Measurements from ENCODE around the gene A2ML1. TPM values are rescaled to one million over a fixed set of nuclear protein-coding genes. Genes with fewer than 3 reads are reported as not detected.

The A2ML1 gene
- total RNA-seq, 1 donor from 2014 or later: 3.1 TPM

DNA sequence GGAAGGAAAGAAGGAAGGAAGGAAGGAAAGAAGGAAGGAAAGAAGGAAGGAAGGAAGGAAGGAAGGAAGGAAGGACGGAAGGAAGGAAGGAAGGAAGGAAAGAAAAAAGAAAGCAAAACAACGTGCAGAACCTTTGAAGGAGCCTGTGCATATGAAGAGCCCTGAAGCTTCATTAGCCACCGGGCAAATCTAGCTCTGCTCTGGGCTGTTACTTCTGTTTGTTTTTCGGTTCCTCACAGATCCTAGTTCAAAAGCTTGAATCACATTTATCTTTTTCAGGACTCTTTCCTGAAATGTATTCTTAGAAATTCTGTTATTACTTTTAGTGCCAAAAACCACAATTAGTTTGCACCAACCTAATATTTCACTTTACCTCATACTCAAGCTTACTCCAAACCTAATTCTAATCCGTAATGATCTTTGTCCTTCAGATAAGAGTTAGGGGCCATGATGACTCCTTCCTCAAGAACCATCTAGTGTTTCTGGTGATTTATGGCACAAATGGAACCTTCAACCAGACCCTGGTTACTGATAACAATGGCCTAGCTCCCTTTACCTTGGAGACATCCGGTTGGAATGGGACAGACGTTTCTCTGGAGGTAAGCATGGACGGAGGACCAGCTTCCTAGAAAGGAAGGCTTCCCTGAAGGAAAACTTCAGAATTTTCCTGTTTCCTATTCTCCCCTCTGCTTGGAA, 18.7 kb downstream of the A2ML1 start:
- TF ChIP-seq, protein P1, sequence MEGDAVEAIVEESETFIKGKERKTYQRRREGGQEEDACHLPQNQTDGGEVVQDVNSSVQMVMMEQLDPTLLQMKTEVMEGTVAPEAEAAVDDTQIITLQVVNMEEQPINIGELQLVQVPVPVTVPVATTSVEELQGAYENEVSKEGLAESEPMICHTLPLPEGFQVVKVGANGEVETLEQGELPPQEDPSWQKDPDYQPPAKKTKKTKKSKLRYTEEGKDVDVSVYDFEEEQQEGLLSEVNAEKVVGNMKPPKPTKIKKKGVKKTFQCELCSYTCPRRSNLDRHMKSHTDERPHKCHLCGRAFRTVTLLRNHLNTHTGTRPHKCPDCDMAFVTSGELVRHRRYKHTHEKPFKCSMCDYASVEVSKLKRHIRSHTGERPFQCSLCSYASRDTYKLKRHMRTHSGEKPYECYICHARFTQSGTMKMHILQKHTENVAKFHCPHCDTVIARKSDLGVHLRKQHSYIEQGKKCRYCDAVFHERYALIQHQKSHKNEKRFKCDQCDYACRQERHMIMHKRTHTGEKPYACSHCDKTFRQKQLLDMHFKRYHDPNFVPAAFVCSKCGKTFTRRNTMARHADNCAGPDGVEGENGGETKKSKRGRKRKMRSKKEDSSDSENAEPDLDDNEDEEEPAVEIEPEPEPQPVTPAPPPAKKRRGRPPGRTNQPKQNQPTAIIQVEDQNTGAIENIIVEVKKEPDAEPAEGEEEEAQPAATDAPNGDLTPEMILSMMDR (IDR thresholded peaks at IDR 0.05; ENCODE audit: insufficient read depth, low read length, poor library complexity, severe bottlenecking): no peak
- Histone ChIP-seq H3K36me3 (ENCODE audit: control insufficient read depth, insufficient read depth, low read length) (no peaks in the 10 kb centered on the region), H3K4me3 (ENCODE audit: low read depth, low read length) (no peak overlapping the region), H3K27me3 (ENCODE audit: control insufficient read depth, insufficient read depth, low read length) (no peaks in the 10 kb centered on the region)
- DNase-seq (ENCODE audit: low read depth): no peak

DNA sequence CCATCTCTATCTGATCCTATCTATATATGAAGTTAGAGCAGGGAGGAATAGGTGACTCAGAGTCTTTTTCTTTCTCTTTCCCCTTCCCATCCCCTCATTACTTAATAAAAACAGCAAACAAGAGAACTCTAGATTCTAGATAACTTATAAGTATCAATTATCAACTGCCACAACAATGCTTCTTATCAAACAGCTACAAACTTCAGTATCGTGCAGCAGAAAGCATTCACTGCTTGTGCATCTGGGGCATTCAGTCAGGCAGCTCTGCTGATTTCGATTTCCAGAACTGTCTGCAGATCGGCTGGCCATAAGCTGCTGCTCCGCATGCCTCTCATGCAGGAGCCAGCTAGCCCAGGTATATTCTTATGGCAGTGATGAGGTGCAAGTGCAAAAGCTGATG, 19.4 kb downstream of the A2ML1 start:
- DNase-seq (ENCODE audit: low read depth): no peak
- Histone ChIP-seq H3K27me3 (ENCODE audit: control insufficient read depth, insufficient read depth, low read length) (no peaks in the 10 kb centered on the region), H3K4me3 (ENCODE audit: low read depth, low read length) (no peak overlapping the region), H3K36me3 (ENCODE audit: control insufficient read depth, insufficient read depth, low read length) (no peaks in the 10 kb centered on the region)
- TF ChIP-seq, protein P1 (IDR thresholded peaks at IDR 0.05; ENCODE audit: insufficient read depth, low read length, poor library complexity, severe bottlenecking): no peak

DNA sequence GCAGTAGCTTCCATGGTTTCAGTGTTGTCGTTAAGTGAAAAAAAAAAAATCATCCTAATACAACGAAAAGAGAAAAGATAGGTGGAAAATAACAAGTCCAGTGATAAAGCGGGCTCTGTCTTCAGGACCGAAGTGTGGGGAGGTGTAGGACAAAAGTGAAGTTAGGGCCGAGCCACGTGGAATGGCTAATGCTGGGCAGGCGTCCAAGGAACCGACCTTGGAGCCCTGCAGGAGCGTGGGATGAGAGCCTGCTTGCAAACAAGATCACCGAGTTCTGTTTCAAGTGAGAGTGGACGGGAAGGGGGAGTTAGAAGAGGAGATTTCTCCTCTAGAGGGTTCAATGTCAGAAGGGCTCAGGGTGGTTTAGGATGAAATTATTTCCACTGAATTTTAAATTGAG, 22.2 kb downstream of the A2ML1 start:
- Histone ChIP-seq H3K36me3 (ENCODE audit: control insufficient read depth, insufficient read depth, low read length) (no peaks in the 10 kb centered on the region), H3K4me3 (ENCODE audit: low read depth, low read length) (no peak overlapping the region), H3K27me3 (ENCODE audit: control insufficient read depth, insufficient read depth, low read length) (no peaks in the 10 kb centered on the region)
- no peak for DNase-seq (ENCODE audit: low read depth)
- TF ChIP-seq, protein P1 (IDR thresholded peaks at IDR 0.05; ENCODE audit: insufficient read depth, low read length, poor library complexity, severe bottlenecking): no peak

DNA sequence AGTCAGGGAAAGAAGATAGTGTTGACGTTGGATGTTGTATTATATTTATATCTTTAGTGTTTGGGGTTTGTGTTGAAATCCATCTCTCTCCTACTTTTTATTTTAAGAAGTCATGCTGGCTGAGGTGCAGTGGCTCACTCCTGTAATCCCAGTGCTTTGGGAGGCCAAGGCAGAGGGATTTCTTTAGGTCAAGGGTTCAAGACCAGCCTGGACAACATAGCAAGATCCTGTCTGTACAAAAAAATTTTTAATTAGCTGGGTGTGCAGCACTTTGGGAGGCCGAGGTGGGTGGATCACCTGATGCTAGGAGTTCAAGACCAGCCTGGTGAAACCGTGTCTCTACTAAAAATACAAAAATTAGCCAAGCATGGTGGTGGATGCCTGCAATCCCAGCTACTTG, 23.9 kb downstream of the A2ML1 start:
- Histone ChIP-seq H3K27me3 (ENCODE audit: control insufficient read depth, insufficient read depth, low read length) (no peaks in the 10 kb centered on the region), H3K4me3 (ENCODE audit: low read depth, low read length) (no peak overlapping the region), H3K36me3 (ENCODE audit: control insufficient read depth, insufficient read depth, low read length) (no peaks in the 10 kb centered on the region)
- no peak for DNase-seq (ENCODE audit: low read depth)
- TF ChIP-seq, protein P1 (IDR thresholded peaks at IDR 0.05; ENCODE audit: insufficient read depth, low read length, poor library complexity, severe bottlenecking): no peak

DNA sequence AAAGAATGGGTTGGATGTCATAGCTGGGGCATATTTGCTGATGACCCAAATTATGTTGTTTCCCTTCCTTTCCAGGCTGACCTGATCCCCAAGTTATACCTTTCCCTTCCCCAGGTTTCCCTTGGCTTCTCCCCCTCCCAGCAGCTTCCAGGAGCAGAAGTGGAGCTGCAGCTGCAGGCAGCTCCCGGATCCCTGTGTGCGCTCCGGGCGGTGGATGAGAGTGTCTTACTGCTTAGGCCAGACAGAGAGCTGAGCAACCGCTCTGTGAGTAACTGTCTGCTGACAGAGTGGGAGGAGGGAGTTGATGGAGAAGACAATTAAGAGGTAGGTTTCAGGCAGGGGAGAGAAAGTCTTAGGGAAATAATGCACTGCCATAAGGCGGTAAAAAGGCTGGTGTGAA, 25.0 kb downstream of the A2ML1 start:
- TF ChIP-seq, protein P1 (IDR thresholded peaks at IDR 0.05; ENCODE audit: insufficient read depth, low read length, poor library complexity, severe bottlenecking): no peak
- no peaks in the 10 kb centered on the region for H3K36me3 ChIP-seq (ENCODE audit: control insufficient read depth, insufficient read depth, low read length)
- H3K4me3 ChIP-seq (ENCODE audit: low read depth, low read length): no peak overlapping the region
- DNase-seq (ENCODE audit: low read depth): no peak
- H3K27me3 ChIP-seq (ENCODE audit: control insufficient read depth, insufficient read depth, low read length): no peaks in the 10 kb centered on the region

DNA sequence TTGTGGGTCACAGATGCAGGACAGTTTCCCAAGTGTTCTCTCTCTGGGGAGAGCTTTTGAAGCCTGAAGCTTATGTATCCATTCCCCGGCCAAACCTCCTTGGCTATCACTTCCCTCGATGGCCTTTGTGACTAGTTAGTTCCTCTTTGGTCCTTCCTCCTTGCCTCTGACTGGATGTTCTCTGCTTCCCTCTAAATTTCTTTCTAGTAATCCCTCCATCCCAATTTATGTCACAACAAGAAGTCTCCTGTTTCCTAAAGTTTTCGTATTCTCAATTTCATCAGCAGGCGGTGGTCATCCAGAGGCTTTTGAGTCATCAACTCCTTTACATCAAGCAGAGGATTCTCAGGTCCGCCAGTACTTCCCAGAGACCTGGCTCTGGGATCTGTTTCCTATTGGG, 27.5 kb downstream of the A2ML1 start:
- TF ChIP-seq, protein P1 (IDR thresholded peaks at IDR 0.05; ENCODE audit: insufficient read depth, low read length, poor library complexity, severe bottlenecking): no peak
- H3K4me3 ChIP-seq (ENCODE audit: low read depth, low read length): no peak overlapping the region
- no peaks in the 10 kb centered on the region for H3K36me3 ChIP-seq (ENCODE audit: control insufficient read depth, insufficient read depth, low read length)
- H3K27me3 ChIP-seq (ENCODE audit: control insufficient read depth, insufficient read depth, low read length): no peaks in the 10 kb centered on the region
- no peak for DNase-seq (ENCODE audit: low read depth)

Measured in kidney epithelial cell (primary cell).